KMS-11 (cell line): ENCODE measurements around the gene DUSP6.

Experiments
- H2AFZ ChIP-seq: fragments of 200-600 bp; sonication (generic); 2 replicates; pipeline ENCODE4 v1.6.1; 2016; ENCODE audit warnings: antibody characterized with exemption, mixed run types, low read depth
- H3K27ac ChIP-seq: fragments of 200-600 bp; sonication (generic); 2 replicates; pipeline ENCODE4 v1.6.1; 2016; ENCODE audit warnings: mild to moderate bottlenecking, mixed run types
- H3K27me3 ChIP-seq: fragments of 200-600 bp; sonication (generic); 2 replicates; pipeline ENCODE4 v1.6.1; 2017; ENCODE audit warnings: mild to moderate bottlenecking, low read depth, mixed run types, moderate library complexity; ENCODE audit not compliant: insufficient read depth
- H3K36me3 ChIP-seq: fragments of 200-600 bp; sonication (generic); 2 replicates; pipeline ENCODE4 v1.6.1; 2017; ENCODE audit warnings: mild to moderate bottlenecking, mixed run types; ENCODE audit not compliant: insufficient read depth
- H3K4me1 ChIP-seq: fragments of 200-600 bp; sonication (generic); 2 replicates; pipeline ENCODE4 v1.6.1; 2016; ENCODE audit warnings: mild to moderate bottlenecking, low read depth, mixed run types; ENCODE audit not compliant: poor library complexity, severe bottlenecking
- H3K4me2 ChIP-seq: fragments of 200-600 bp; sonication (generic); 2 replicates; pipeline ENCODE4 v1.7.0; 2016; ENCODE audit warnings: mild to moderate bottlenecking, mixed run types
- H3K4me3 ChIP-seq: fragments of 200-600 bp; sonication (generic); IDR thresholded peaks from 2 replicates; pipeline ENCODE4 v1.6.1; 2017; ENCODE audit warnings: low read depth, low read length, mixed read lengths; ENCODE audit not compliant: insufficient read depth
- H3K79me2 ChIP-seq: fragments of 200-600 bp; sonication (generic); 2 replicates; pipeline ENCODE4 v1.6.1; 2016; ENCODE audit warnings: low read depth, mixed run types; ENCODE audit not compliant: insufficient read depth
- H3K9ac ChIP-seq: fragments of 200-600 bp; sonication (generic); 2 replicates; pipeline ENCODE4 v1.6.1; 2016; ENCODE audit warnings: mild to moderate bottlenecking, mixed run types
- H4K20me1 ChIP-seq: fragments of 200-600 bp; sonication (generic); 2 replicates; pipeline ENCODE4 v1.6.1; 2016; ENCODE audit warnings: mild to moderate bottlenecking, mixed run types; ENCODE audit not compliant: insufficient read depth
- TF ChIP-seq, protein P1 (sequence below): fragments of 200-600 bp; sonication (generic); conservative IDR thresholded peaks from 2 replicates; pipeline ENCODE4 v1.6.1; 2017; ENCODE audit warnings: low read depth, mild to moderate bottlenecking, antibody characterized with exemption, low read length, moderate library complexity, mixed read lengths

Gene DUSP6

DNA sequence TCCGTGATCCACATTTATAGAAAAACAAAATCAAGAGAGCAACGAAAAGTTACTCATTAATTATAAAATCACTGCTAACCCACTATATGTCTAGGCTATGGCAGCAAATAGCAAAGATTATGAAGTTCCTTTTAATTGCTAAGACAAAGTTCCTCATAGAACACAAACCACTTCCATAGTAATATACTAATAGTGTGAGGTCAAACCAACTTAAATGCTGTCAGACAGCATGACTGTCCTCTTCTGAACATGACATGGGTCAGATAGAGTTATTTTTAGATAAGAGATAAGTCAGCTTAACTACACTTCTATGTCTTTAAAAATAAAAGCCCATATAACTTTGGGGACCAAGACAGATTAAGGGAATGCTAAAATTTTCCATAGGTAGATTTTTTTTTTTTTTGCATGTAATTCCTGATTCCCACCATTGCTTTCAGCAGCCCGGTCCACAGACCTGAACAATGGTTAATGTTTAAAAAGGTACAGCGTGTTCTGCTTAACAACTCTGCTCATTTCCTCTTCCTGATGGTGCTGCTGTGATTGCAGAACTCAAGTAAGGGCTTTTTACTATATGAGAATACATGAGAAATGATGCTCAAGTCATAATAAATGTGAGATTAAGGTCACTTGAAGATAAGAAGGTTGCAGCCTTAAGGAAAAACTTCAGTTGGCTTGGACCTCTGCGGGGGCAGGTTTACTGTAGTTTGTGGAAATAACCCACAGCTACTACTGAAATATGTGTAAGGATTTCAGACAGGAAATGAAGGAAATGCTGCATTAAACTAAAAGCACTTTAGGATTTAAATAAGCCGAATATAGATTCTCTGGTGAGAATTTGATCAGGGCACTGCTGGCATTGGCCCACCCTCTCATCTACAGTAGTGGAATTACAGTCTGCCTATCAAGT lies 37.7 kb upstream of the DUSP6 start:
- H3K4me3 ChIP-seq = no peak overlapping the region
- no peak overlapping the region for H3K4me2 ChIP-seq
- no peaks in the 10 kb centered on the region for H3K79me2 ChIP-seq
- H3K27me3 ChIP-seq = no peaks in the 10 kb centered on the region
- H3K4me1 ChIP-seq = peaks cover 6% of the 10 kb centered on the region
- H3K27ac ChIP-seq = no peak overlapping the region
- no peaks in the 10 kb centered on the region for H3K36me3 ChIP-seq
- no peak overlapping the region for H3K9ac ChIP-seq
- H4K20me1 ChIP-seq = no peaks in the 10 kb centered on the region
- H2AFZ ChIP-seq = no peak overlapping the region
- TF ChIP-seq, protein P1, sequence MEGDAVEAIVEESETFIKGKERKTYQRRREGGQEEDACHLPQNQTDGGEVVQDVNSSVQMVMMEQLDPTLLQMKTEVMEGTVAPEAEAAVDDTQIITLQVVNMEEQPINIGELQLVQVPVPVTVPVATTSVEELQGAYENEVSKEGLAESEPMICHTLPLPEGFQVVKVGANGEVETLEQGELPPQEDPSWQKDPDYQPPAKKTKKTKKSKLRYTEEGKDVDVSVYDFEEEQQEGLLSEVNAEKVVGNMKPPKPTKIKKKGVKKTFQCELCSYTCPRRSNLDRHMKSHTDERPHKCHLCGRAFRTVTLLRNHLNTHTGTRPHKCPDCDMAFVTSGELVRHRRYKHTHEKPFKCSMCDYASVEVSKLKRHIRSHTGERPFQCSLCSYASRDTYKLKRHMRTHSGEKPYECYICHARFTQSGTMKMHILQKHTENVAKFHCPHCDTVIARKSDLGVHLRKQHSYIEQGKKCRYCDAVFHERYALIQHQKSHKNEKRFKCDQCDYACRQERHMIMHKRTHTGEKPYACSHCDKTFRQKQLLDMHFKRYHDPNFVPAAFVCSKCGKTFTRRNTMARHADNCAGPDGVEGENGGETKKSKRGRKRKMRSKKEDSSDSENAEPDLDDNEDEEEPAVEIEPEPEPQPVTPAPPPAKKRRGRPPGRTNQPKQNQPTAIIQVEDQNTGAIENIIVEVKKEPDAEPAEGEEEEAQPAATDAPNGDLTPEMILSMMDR = no peak

DNA sequence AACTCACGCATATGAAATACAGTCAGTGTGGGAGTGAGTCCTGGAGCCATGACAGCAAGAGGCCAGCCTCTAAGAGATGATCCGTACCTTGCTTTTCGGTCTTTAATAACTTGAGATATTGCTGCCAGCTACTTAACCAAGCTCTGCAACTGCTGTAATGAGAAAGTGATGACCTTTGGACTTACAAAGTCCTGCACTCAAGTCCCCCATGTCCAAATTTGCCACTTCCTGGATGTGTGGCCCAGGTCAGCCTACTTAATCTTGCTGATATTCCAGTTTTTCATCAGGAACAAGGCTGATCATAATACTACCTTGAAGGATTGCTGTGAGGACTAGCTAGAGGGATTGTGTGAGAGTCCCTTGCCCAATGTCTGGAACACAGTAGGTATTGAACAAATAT lies 33.8 kb upstream of the DUSP6 start:
- Histone ChIP-seq H3K4me3 (no peak overlapping the region), H3K79me2 (no peaks in the 10 kb centered on the region), H2AFZ (no peak overlapping the region), H3K27ac (no peak overlapping the region), H3K4me2 (no peak overlapping the region), H3K4me1 (peaks cover 6% of the 10 kb centered on the region), H4K20me1 (no peaks in the 10 kb centered on the region), H3K27me3 (no peaks in the 10 kb centered on the region), H3K36me3 (no peaks in the 10 kb centered on the region), H3K9ac (no peak overlapping the region)
- TF ChIP-seq, protein P1 = no peak

DNA sequence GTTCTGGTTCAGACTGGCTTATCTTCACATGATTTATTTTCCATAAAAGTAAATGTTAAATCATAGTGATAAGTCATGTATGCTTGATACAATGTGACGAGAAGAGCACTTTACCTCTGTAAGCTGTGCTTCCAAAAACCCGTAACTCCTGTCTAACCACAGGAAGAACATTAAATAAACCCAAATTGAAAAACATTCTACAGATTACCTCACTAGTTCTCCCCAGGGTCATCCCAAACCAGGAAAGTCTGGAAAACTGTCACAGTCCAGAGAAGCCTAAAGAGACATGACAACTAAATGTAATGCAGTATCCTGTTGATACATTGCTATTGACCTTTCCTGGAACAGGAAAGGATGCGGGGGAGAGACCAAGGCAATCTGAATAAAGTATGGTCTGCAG lies 32.5 kb upstream of the DUSP6 start:
- TF ChIP-seq, protein P1 = no peak
- Histone ChIP-seq H2AFZ (no peak overlapping the region), H4K20me1 (no peaks in the 10 kb centered on the region), H3K36me3 (no peaks in the 10 kb centered on the region), H3K4me3 (no peak overlapping the region), H3K4me1 (peaks cover 6% of the 10 kb centered on the region), H3K4me2 (no peak overlapping the region), H3K27ac (no peak overlapping the region), H3K79me2 (no peaks in the 10 kb centered on the region), H3K9ac (no peak overlapping the region), H3K27me3 (no peaks in the 10 kb centered on the region)

DNA sequence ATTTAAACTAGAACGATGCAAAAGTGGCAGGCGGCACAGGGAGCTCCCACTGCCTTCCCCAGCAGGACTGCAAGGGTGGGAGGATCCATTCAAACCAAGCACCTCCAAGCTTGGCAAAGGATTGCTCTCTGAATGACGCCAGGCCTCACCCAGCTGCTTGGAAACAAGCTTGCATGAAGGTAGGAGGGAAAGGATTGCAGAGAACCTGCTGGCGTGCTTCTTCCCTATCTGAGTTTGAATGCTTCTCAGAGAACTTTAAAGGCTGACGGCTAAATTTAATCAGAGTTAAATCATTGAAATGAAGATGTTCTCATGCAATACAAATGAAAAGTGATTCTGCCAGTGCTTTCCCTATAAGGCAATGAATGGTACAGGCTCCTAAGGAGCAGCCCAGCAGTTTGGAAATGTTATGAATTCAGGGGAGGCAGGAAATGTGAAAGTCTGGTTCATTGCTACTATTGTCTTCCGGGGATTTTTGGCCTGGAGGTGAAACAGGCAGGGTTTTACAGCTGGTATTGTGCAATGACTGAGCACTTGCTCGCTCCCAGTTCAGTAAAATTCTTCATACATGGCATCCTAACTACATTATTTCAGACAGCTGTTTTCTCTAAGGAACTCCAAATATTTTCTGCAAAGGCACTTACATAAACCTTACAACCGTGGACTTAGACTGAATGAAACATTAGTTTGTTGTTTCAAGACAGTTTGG lies 31.9 kb upstream of the DUSP6 start:
- Histone ChIP-seq H3K4me2 (no peak overlapping the region), H3K4me3 (no peak overlapping the region), H3K27me3 (no peaks in the 10 kb centered on the region), H3K36me3 (no peaks in the 10 kb centered on the region), H4K20me1 (no peaks in the 10 kb centered on the region), H3K27ac (no peak overlapping the region), H3K79me2 (no peaks in the 10 kb centered on the region), H3K9ac (no peak overlapping the region), H2AFZ (no peak overlapping the region), H3K4me1 (peaks cover 6% of the 10 kb centered on the region)
- TF ChIP-seq, protein P1 = no peak
